GM18499 (cell line): ENCODE data around the gene CNNM2.
A peak's percentile ranks its signal among the peaks of the same experiment; 100 is the strongest.

Experiments used
- ATAC-seq: cut with Tn5 transposase; IDR thresholded peaks from one replicate; pipeline ENCODE4 v1.9.1; 2021; ENCODE audit warnings: moderate number of reproducible peaks; ENCODE audit not compliant: insufficient read depth, unreplicated experiment

Gene CNNM2

DNA sequence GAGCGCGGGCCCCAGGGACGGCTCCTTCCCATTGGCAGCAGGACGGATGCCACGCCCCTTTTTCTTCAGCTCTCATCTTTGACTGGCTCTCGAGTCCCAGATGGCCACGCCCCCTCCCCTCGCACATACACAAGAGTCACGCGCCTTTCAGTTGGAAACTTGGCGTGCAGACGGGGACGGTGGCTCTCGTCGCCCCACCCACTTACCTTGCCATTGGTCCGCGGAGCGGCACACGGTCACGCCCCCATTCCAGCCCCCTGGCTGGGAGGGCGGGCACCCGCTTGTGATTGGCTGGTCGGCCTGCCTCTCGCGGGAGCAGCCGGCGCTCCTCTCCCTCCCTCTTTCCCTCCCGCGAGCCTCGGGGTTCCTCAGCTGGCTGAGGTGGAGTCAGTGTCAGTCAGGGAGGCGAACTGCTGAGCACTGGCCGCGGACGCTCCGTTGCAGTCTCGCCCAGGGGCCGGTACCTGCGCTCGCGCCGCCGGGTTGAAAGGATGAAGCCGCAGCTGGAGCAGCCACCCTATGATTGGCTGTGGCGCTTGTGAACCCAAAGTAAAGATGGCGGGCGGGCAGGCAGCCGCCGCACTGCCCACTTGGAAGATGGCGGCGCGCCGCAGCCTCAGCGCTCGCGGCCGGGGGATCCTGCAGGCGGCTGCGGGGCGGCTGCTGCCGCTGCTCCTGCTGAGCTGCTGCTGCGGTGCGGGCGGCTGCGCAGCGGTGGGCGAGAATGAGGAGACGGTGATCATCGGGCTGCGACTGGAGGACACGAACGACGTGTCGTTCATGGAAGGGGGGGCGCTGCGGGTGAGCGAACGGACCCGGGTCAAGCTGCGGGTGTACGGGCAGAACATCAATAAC lies at the start of gene CNNM2:
Gene CNNM2 (plus strand): TSS at position 333 of the 855 bp plus-strand sequence. CDS start 187 bp downstream, at position 520.
- peak; percentile 88 for ATAC-seq

DNA sequence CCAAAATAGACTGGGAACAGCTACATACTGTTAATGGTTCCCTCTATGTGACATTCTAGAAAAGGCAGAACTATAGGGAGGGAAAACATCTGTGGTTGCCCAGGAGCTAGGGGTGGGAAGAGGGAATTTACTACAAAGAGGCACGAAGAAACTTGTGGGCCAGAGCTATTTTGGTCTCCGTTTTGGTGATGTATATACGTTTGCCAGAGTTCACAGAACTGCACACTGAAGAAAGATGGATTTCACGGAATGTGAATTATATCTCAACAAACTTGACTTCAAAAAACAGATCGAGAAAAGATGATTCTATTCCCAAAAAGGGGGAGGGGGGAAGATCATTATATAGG lies 49.2 kb upstream of the CNNM2 start:
- ATAC-seq, result no peak

DNA sequence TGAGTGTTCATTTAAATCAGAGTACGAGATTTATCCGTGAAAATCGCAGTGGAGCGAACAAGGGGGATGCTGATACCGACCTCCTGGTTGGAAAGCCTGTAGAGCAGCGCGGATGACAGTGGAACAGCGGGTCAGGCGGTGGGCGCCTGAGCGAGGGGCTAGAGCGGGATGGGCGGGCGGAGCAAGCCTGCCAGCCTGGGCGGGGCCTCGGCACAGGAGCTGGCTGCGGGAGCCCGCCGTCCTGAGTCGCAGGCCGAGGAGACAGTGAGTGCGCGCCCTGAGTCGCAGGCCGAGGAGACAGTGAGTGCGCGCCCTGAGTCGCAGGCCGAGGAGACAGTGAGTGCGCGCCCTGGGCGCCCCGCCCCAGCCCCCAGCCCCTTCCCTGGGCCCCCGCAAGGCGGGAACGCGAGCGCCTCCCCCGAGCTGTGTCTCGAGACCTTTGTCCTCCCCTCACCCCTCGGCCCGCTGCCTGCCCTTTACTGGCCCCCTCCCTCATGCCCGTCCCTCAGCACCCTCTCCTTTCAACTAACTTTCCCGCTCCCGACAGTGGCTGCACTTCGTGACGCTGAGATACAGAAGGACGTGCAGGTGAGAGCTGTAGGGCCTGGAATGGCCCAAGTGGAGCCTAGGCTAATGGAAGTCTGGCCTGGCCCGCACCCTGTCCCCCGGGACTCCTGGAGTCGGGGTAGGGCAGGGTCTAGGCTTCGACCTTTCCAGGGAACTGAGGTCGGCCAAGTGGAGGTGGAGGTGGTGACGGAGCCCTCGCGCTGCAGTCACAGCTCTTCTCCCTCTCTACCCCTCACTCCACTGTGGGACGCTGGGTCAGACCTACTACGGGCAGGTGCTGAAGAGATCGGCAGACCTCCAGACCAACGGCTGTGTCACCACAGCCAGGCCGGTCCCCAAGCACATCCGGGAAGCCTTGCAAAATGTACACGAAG lies 48.6 kb upstream of the CNNM2 start, which contains the start of gene AS3MT:
Gene AS3MT (plus strand): TSS at position 213 of the 941 bp plus-strand sequence. CDS start 123 bp downstream, at position 336.
- no peak for ATAC-seq

DNA sequence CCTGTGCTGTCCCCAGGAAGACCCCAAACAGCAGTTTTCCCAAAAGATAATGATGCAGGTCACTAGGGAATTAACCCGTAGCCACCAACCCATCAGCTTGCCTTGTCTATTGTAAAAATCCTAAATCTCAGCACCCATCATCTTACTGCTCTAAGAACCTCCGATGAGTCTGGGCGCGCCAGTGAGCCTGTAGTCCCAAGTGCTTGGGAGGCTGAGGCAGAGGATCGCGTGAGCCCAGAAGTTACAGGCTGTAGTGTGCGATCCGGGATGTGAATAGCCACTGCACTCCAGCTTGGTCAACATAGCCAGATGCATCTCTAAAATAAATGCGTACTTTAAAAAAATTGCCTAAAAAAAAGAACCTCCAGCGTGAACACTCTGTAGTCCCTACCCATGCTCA lies 47.9 kb upstream of the CNNM2 start:
- ATAC-seq, result no peak

DNA sequence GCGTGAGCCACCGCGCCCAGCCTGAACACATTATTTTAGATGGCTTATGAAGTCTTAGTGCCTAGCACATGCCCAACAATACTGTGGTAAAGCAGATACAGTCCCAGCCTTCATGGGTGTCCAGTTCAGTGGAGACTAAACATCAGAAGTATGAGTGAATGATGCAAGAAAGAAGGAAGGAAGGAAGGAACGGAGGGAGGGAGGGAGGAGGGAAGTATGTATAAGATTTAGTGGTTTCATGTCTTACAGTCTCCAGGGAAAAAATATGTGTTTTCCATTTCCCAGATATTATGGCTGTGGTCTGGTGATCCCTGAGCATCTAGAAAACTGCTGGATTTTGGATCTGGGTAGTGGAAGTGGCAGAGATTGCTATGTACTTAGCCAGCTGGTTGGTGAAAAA lies 45.9 kb upstream of the CNNM2 start:
- ATAC-seq, result no peak

DNA sequence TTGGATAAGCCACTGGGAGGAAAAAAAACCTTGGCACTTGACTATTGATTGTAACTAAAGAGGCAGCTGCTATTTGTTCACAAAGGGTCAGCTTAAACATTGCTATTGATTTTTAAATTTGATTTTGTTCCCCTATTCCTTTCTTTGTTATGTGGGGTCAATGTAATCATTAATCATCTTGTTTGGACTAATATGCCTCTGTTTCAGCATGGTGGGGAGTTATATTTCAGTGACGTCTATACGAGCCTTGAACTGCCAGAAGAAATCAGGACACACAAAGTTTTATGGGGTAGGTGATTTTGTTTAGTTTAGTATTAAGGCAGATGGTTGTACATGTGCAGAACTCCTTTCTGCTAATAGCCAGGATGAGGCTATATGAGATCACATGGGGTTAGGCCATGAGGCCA lies 41.3 kb upstream of the CNNM2 start:
- ATAC-seq, result no peak

DNA sequence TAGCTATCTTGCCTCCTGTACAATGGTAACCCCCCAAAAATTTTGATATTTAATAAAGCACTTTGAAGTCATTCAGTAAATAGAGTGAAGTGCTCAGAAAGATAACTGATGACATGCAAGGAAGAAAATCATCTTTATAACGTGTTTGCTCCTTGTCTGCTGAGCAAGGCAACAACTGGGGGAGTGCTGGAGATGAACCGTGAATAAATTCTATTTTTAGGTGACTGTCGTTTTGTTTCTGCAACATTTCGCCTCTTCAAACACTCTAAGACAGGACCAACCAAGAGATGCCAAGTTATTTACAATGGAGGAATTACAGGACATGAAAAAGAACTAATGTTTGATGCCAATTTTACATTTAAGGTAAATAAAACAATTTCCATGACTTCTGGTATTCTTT lies 39.5 kb upstream of the CNNM2 start:
- no peak for ATAC-seq

DNA sequence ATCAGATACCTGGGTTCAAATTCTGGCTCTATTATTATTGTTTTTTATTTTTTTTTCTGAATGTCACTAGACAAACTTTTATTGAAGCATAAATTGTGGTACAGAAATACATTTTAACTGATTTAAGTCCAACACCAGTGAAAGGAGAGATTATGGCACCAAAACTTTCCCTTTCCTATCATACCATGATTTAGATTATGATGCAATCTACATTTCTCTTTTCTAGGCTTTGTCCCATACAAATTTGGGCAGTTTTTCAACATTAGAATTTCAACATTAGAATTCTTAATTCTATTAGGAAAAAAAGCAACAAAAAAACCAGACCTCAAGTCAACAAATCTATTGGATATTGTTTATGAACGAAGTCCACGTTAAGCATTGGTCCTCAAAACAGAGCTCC lies 37.8 kb upstream of the CNNM2 start:
- no peak for ATAC-seq

DNA sequence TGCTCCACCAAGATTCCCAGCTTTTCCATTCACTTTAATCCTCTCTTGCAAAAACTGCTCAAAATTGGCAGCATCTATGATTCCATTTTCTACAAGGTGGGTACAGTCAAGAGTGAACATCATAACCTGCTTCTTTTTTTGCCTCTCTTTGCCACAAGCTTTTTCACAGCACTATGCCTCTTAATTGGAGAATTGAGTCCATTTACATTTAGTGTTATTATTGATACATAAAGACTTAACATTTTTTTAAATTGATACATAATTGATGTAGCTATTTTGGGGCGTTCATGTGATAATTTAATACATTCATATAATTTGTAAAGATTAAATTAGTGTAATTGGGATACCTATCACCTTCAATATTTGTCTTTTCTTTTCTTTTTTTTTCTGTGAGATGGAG lies 30.0 kb upstream of the CNNM2 start:
- no peak for ATAC-seq

DNA sequence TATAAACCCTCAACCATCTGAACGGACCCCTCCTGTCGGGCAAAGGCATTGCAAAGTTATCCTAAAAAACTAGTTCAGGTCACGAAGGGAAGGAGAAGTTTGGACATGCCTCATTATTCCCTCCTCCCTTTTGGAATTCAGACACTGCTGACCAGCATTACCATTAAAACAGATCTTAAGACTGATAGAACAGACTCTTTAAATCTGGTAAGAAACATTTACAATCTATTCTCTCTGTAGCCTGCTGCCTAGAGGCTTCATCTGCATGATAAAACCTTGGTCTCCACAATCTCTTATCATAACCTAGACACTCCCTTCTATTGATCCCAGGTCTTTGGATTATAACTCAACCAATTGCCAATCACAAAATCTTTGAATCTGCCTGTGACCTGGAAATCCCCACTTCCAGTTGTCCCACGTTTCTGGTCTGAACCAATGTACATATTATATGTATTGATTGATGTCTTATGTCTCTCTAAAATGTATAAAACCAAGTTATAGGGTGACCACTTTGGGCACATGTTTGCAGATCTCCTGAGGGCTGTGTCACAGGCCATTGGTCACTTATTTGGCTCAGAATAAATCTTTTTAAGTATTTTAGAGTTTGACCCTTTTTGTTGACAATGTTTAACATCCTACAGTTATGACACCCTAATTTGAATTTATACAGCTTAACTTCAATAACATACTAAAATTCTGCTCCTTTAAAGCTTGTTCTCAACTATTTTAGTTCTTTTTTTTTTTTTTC lies 23.5 kb upstream of the CNNM2 start:
- ATAC-seq, result no peak

DNA sequence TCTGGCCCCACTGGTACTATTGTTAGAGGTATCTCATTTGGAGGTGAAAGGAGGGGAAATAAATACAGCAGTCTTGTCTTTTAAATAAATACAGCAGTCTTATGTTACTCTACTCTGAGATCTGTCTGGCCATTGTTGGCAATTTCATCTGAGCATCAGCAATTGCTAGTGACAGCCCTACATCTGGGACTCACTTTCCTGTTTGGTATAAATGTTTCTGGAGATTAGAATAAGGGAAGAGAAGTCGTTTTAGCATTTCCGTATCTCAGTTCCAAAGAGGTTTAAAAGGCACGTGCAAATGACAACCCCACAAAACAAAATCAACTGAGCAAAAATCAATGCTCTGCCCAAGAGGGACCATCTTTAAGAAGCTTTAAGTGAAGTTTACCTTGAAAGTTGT lies 18.1 kb upstream of the CNNM2 start:
- no peak for ATAC-seq

DNA sequence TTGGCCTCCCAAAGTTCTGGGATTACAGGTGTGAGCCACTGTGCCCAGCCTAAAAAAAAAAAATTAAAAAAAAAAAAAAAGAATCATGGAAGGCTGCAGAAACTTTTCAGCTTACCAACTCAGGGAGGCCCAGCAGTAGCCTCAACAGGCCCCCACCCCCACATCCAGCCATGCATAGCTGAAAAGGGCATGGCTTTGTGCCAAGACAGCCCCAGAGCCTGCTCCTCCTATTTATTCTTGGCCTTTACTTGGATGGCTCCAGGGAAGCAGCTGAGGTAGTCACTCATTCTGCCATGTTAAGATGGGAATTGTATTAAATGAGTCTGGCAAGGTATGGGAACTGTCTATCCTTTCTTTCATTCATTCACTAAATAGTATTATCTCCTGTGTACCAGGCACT lies 13.7 kb upstream of the CNNM2 start:
- ATAC-seq, result no peak

DNA sequence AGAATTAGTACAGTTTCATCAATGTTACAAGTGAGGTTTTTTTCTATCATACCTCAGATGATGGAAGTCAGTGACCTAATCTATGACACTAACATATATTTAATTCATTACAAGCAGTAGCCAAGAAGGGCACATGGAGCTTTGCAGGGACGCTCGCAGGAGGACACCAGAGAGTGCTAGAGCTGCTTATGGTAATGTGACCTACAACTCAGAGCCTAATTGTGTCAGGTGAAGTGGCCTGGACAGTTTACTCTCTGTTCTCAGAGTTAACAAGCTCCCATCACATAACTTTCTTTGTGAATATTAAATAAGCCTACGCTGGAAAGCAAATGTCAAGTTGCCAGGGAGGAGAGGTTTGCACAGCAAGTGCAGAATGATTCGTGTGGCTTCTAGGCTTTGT lies 11.6 kb upstream of the CNNM2 start:
- no peak for ATAC-seq

DNA sequence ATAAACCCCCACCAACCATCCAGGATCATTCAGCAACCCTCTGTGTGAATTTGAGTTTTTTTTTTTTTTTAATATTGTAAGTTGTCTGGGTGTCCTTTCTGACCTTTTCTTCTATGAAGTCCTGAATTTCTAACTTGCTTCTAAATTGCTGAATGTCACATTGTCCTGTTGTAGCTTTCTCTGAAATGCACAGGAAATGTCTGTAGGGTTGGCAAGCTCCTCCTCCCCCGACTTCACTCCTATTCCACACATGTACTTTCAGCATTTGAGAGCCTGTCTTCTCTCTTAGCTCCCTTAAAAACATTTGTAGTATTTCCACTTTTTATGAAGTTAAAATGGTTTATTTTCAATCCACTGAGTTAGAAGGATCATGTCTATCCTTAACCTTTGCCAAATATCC lies 3.3 kb upstream of the CNNM2 start:
- ATAC-seq, result no peak

DNA sequence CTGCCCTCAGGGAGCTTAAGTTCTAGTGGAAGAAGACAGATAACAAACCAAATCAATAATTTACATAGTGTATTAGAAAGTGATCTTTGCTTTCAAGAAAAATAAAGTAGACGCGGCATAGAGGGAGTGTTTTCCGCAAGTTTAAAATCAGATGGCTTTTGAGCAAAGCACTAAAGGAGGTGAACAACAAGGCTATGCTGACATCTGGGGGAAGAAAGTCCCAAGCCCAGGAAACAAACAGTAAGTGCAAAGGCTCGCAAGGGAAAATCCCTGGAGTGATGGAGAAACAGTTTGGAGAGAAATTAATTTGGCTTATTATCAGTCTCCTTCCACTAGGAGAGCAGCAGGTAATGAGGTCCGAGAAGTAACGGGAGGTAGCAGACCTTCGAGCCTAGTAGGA lies 1.9 kb upstream of the CNNM2 start:
- ATAC-seq, result no peak

DNA sequence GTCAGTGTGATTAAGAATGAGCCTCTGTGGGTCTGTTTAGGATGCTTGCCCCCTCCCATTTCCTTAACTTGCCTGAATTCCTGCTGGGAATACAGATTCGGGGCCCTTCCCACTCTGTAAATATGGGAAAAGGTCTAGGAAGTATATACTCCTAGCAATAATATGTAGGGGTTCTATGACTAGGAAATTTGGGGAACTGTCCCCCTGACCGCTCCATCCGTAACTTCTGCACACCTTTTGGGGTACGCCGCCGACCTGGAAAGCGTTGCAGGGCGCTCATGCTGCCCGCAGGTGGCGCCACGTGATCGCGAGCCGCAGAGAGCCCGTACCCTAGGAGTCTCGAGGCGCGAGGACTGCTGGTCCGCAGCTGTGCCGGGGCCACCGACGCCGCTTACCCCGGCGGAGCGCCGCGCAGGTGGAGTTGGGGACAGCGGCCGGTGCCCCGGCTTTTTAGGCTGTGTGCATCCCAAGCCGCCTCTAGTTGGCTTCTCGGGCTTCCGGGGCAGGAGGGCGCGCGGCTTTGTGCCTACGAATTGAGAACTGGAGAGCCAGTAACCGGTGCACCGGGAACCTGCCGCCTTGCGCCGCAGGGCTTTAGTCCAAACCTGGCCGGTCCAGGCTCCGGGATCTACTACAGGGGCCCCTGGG lies 656 bp upstream of the CNNM2 start:
- no peak for ATAC-seq

DNA sequence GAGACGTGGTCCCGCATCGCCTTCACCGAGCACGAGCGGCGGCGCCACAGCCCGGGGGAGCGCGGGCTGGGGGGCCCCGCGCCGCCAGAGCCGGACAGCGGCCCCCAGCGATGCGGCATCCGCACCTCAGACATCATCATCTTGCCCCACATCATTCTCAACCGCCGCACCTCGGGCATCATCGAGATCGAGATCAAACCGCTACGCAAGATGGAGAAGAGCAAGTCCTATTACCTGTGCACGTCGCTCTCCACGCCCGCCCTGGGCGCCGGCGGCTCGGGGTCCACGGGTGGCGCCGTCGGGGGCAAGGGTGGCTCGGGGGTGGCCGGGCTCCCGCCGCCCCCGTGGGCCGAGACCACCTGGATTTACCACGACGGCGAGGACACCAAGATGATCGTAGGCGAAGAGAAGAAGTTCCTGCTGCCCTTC lies 737 bp downstream of the CNNM2 start:
- no peak for ATAC-seq

DNA sequence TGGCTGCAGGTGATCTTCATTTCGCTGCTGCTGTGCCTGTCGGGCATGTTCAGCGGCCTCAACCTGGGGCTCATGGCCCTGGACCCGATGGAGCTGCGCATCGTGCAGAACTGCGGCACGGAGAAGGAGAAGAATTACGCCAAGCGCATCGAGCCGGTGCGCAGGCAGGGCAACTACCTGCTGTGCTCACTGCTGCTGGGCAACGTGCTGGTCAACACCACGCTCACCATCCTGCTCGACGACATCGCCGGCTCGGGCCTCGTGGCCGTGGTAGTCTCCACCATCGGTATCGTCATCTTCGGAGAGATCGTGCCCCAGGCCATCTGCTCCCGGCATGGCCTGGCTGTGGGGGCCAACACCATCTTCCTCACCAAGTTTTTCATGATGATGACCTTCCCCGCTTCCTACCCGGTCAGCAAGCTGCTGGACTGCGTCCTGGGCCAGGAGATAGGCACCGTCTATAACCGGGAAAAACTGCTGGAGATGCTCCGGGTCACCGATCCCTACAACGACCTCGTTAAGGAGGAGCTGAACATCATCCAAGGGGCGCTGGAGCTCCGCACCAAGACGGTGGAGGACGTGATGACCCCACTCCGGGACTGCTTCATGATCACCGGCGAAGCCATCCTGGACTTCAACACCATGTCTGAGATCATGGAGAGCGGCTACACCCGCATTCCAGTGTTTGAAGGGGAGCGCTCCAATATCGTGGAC lies 1.3 kb downstream of the CNNM2 start:
- no peak for ATAC-seq

DNA sequence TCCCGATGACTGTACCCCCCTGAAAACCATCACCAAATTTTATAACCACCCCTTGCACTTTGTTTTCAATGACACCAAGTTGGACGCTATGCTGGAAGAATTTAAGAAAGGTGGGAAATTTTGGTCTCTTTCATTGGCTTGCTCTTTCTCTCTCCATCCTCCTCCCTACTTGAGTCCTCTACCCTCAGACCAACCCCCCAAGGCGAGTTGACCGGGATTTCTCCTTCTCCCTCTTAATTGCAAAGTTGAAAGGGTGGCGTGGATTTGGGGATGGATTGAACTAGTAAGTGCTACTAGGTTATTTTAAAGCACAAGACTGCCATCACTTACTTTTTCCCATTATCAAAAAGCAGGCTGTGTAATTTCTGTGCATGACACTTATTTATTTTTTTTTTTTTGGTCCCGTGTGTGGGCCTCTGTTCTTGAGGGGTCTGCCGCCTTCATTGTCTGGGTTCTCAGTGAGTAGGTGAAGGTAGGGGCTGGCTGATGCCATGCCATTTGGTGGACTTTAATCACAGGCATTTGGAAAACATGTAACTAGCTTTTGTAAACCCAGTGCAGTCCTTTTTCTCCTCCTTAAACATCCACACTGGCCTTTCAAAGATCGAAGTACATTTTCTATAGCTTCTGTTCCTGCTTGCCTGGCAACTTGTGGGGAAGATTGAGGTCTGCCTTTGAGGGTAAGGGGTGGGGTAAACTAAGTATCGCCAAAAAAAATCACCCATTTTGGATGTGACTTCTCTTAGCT lies 2.1 kb downstream of the CNNM2 start:
- ATAC-seq, result no peak
